HepG2 (cell line): ENCODE measurements around the gene SMOC1. TPM values are rescaled to one million over a fixed set of nuclear protein-coding genes. Genes with fewer than 3 reads are reported as not detected.
A peak's percentile ranks its signal among the peaks of the same experiment; 100 is the strongest.

Experiments used
- ARNT2 ChIP-seq: sonication (generic); formaldehyde crosslinking; IDR thresholded peaks from 2 replicates; pipeline ENCODE4 v1.8.0; 2022; ENCODE audit warnings: mild to moderate bottlenecking, low read depth, missing genetic modification reagents, moderate library complexity
- BCL3 ChIP-seq: sonication (generic); formaldehyde crosslinking; IDR thresholded peaks from 2 replicates; pipeline ENCODE4 v1.5.1; 2020; ENCODE audit warnings: mild to moderate bottlenecking, missing genetic modification reagents, moderate library complexity
- GABPB1 ChIP-seq: IDR thresholded peaks from 2 replicates; pipeline ENCODE4 v1.6.1; 2016; ENCODE audit warnings: mild to moderate bottlenecking, missing genetic modification reagents, moderate library complexity, missing compliant biosample characterization
- PTBP1 ChIP-seq: fragments of 200-400 bp; formaldehyde crosslinking; IDR thresholded peaks from 2 replicates; pipeline ENCODE4 v1.6.1; 2018; ENCODE audit warnings: low read length, low read depth; ENCODE audit not compliant: poor library complexity, severe bottlenecking
- RXRA ChIP-seq: sonication (generic); formaldehyde crosslinking; IDR thresholded peaks from 2 replicates; pipeline ENCODE4 v1.5.1; 2020; ENCODE audit warnings: missing genetic modification reagents
- SALL2 ChIP-seq: sonication (generic); formaldehyde crosslinking; IDR thresholded peaks from 2 replicates; pipeline ENCODE4 v1.8.1; 2023; ENCODE audit warnings: mild to moderate bottlenecking, missing genetic modification reagents, inconsistent platforms
- SP1 ChIP-seq, 2 experiments: fragments of 450-650 bp in 1 of 2; sonication (generic) in 1 of 2; formaldehyde crosslinking in 1 of 2; IDR thresholded peaks; 2 replicates each; pipeline versions ENCODE4 v1.4.0 to v1.6.1; 2016 to 2020; ENCODE audit warnings: missing genetic modification reagents in 1 of 2
- TARDBP ChIP-seq: sonication (generic); formaldehyde crosslinking; IDR thresholded peaks from 2 replicates; pipeline ENCODE4 v1.8.0; 2022; ENCODE audit warnings: mild to moderate bottlenecking, missing genetic modification reagents
- ZFP1 ChIP-seq: IDR thresholded peaks from 2 replicates; pipeline ENCODE4 v1.6.1; 2016
- ZNF235 ChIP-seq: sonication (generic); formaldehyde crosslinking; IDR thresholded peaks from 2 replicates; pipeline ENCODE4 v1.8.1; 2023; ENCODE audit warnings: mild to moderate bottlenecking, missing genetic modification reagents, borderline replicate concordance
- ZNF263 ChIP-seq: sonication (generic); formaldehyde crosslinking; IDR thresholded peaks from 2 replicates; pipeline ENCODE4 v1.4.0; 2020; ENCODE audit warnings: missing genetic modification reagents
- ZNF276 ChIP-seq: sonication (generic); formaldehyde crosslinking; IDR thresholded peaks from 2 replicates; pipeline ENCODE4 v1.4.0; 2020; ENCODE audit warnings: mild to moderate bottlenecking, low read depth, missing genetic modification reagents
- ZNF33B ChIP-seq: sonication (generic); formaldehyde crosslinking; IDR thresholded peaks from 2 replicates; pipeline ENCODE4 v1.5.1; 2020; ENCODE audit warnings: mild to moderate bottlenecking, missing genetic modification reagents
- polyA plus RNA-seq, 8 experiments: library from polyadenylated mRNA; depleted of rRNA in 3 of 8; stranded (reverse) in 7 of 8; unstranded in 1 of 8; fragments of >200 nt; fragmentation: Illumina TruSeq in 4 of 8; extraction: Trizol in 4 of 8; gene quantifications; 2 replicates each; pipeline versions ENCODE4 v1.2.1 to v1.2.3, GENCODE V29; 2011 to 2016; ENCODE audit warnings: low read depth in 4 of 8, missing spikeins in 1 of 8, mixed read lengths in 1 of 8; ENCODE audit not compliant: insufficient read depth in 1 of 8
- total RNA-seq, 5 experiments: library from RNA; depleted of rRNA; stranded (reverse); fragments of >200 nt; fragmentation: Illumina TruSeq; extraction: Trizol; gene quantifications; 2 replicates each; pipeline ENCODE4 v1.2.3, GENCODE V29; 2016; ENCODE audit warnings: low read depth in 1 of 5
- TF ChIP-seq, protein P1 (sequence below): sonication (generic); formaldehyde crosslinking; IDR thresholded peaks from 2 replicates; pipeline ENCODE4 v1.4.0; 2020; ENCODE audit warnings: mild to moderate bottlenecking, missing genetic modification reagents
- TF ChIP-seq, protein P2 (sequence below): sonication (generic); formaldehyde crosslinking; IDR thresholded peaks from 2 replicates; pipeline ENCODE4 v1.5.1; 2020; ENCODE audit warnings: mild to moderate bottlenecking, missing genetic modification reagents, moderate library complexity

Gene SMOC1
- total and polyA plus RNA-seq, 2 of the 13 experiments (the other 11 are each of a cell fraction or from before 2014, with no cell fraction given): 17.8 to 35.6 TPM

- TF ChIP-seq, protein P1, sequence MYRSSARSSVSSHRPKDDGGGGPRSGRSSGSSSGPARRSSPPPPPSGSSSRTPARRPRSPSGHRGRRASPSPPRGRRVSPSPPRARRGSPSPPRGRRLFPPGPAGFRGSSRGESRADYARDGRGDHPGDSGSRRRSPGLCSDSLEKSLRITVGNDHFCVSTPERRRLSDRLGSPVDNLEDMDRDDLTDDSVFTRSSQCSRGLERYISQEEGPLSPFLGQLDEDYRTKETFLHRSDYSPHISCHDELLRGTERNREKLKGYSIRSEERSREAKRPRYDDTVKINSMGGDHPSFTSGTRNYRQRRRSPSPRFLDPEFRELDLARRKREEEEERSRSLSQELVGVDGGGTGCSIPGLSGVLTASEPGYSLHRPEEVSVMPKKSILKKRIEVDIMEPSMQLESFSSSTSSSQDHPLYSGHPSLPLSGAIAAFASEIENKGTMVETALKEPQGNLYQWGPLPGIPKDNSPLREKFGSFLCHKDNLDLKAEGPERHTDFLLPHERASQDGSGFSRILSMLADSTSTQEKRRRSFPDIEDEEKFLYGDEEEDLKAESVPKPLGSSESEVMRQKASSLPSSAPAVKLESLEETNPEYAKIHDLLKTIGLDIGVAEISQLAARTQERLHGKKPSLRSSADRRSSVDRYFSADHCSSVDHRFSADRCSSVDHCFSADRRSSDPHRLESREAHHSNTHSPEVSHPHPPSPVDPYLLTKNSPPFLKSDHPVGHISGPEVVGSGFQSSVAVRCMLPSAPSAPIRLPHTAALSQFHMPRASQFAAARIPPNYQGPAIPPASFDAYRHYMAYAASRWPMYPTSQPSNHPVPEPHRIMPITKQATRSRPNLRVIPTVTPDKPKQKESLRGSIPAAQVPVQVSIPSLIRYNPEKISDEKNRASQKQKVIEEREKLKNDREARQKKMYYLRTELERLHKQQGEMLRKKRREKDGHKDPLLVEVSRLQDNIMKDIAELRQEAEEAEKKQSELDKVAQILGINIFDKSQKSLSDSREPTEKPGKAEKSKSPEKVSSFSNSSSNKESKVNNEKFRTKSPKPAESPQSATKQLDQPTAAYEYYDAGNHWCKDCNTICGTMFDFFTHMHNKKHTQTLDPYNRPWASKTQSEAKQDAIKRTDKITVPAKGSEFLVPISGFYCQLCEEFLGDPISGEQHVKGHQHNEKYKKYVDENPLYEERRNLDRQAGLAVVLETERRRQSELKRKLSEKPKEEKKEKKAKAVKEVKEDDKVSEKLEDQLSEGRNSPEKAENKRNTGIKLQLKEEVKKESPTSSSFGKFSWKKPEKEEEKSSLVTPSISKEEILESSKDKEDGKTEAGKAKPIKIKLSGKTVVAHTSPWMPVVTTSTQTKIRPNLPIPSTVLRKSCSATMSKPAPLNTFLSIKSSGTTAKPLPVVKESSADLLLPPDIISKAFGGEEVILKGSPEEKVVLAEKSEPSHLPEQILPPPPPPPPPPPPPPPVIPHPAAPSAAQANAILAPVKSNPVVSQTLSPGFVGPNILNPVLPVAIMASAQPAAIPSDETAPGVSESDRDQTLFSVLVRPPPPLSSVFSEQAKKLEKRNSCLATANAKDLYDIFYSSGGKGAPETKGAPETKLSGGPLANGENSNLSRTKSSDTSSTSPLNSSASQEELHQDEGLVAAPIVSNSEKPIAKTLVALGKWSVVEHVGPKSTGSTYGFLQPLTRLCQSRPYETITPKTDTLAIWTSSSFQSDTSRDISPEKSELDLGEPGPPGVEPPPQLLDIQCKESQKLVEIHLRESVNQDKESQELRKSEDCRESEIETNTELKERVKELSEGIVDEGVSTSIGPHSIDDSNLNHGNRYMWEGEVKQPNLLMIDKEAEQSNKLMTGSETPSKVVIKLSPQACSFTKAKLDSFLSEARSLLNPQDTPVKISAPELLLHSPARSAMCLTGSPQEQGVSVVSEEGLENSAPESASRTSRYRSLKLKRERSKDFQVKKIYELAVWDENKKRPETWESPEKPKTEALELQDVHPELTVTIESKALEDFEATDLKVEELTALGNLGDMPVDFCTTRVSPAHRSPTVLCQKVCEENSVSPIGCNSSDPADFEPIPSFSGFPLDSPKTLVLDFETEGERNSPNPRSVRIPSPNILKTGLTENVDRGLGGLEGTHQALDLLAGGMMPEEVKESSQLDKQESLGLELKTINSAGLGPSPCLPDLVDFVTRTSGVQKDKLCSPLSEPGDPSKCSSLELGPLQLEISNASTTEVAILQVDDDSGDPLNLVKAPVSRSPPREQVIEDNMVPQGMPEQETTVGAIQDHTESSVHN (CRISPR knock-in tag): no peak
- TF ChIP-seq ZFP1 (CRISPR knock-in tag) (no peak), PTBP1 (no peak), SALL2 (peak; percentile 18; the same call in 1 of the 2 replicates), SP1 (IDR thresholded peaks at IDR 0.05) (no peak), SP1 (CRISPR knock-in tag; IDR thresholded peaks at IDR 0.05) (no peak), ZNF276 (CRISPR knock-in tag) (no peak), GABPB1 (CRISPR knock-in tag) (no peak), ZNF235 (CRISPR knock-in tag) (no peak), ZNF33B (CRISPR knock-in tag) (no peak), TARDBP (CRISPR knock-in tag) (no peak), ZNF263 (no peak), BCL3 (CRISPR knock-in tag) (no peak), RXRA (CRISPR knock-in tag) (no peak), ARNT2 (CRISPR knock-in tag) (no peak)
- TF ChIP-seq, protein P2, sequence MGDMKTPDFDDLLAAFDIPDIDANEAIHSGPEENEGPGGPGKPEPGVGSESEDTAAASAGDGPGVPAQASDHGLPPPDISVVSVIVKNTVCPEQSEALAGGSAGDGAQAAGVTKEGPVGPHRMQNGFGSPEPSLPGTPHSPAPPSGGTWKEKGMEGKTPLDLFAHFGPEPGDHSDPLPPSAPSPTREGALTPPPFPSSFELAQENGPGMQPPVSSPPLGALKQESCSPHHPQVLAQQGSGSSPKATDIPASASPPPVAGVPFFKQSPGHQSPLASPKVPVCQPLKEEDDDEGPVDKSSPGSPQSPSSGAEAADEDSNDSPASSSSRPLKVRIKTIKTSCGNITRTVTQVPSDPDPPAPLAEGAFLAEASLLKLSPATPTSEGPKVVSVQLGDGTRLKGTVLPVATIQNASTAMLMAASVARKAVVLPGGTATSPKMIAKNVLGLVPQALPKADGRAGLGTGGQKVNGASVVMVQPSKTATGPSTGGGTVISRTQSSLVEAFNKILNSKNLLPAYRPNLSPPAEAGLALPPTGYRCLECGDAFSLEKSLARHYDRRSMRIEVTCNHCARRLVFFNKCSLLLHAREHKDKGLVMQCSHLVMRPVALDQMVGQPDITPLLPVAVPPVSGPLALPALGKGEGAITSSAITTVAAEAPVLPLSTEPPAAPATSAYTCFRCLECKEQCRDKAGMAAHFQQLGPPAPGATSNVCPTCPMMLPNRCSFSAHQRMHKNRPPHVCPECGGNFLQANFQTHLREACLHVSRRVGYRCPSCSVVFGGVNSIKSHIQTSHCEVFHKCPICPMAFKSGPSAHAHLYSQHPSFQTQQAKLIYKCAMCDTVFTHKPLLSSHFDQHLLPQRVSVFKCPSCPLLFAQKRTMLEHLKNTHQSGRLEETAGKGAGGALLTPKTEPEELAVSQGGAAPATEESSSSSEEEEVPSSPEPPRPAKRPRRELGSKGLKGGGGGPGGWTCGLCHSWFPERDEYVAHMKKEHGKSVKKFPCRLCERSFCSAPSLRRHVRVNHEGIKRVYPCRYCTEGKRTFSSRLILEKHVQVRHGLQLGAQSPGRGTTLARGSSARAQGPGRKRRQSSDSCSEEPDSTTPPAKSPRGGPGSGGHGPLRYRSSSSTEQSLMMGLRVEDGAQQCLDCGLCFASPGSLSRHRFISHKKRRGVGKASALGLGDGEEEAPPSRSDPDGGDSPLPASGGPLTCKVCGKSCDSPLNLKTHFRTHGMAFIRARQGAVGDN (CRISPR knock-in tag): peak; percentile 86
Observed at GRCh38 chr14:69845787-69846186, 33.4 kb upstream of the SMOC1 start (continued).
